ENCODE data around the gene SLC12A3.

SLC12A3 gene

GRCh38 chr16:56869513-56870275, 4.7 kb downstream of the SLC12A3 start:
- no peaks in the 10 kb centered on the region for H3K9me3 ChIP-seq (replicated peaks in 1 of 11)
- H3K36me3 ChIP-seq, result no peaks in the 10 kb centered on the region
- H3K4me2 ChIP-seq, result peak overlapping the region; percentile 56 to 92 (median 69)
- no peaks in the 10 kb centered on the region for H3K27me3 ChIP-seq
- H3K4me3 ChIP-seq, result peak overlapping the region in 1 of 10 experiments; percentile 29; a peak in 1 of 20 replicates
- H3K9ac ChIP-seq, result peak overlapping the region in 7 of 11 experiments; percentile 2 to 56 (median 36); a peak in 10 of 22 replicates
- TF ChIP-seq Cebpa-rat (IDR thresholded peaks at IDR 0.05), result no peak
- no peaks in the 10 kb centered on the region for H4K20me1 ChIP-seq
- H3K27ac ChIP-seq, result peak overlapping the region in 10 of 11 experiments; percentile 20 to 69 (median 55); a peak in 16 of 22 replicates
- H3K4me1 ChIP-seq, result peaks cover 53 to 84% (median 75%) of the 10 kb centered on the region in 10 experiments

- no peak for TF ChIP-seq Cebpa-rat (IDR thresholded peaks at IDR 0.05)
- H3K4me1 ChIP-seq, result peaks cover 50 to 83% (median 72%) of the 10 kb centered on the region in 10 experiments
- H3K36me3 ChIP-seq, result no peaks in the 10 kb centered on the region
- no peaks in the 10 kb centered on the region for H3K27me3 ChIP-seq
- peak overlapping the region in 1 of 10 experiments; percentile 29; a peak in 1 of 20 replicates for H3K4me3 ChIP-seq
- H3K4me2 ChIP-seq, result peak overlapping the region; percentile 56 to 92 (median 69)
- no peaks in the 10 kb centered on the region for H4K20me1 ChIP-seq
- peak overlapping the region in 6 of 11 experiments; percentile 8 to 56 (median 43); a peak in 10 of 22 replicates for H3K9ac ChIP-seq
- H3K27ac ChIP-seq, result peak overlapping the region in 10 of 11 experiments; percentile 20 to 69 (median 55); a peak in 16 of 22 replicates
- no peaks in the 10 kb centered on the region for H3K9me3 ChIP-seq (replicated peaks in 1 of 11)
Observed at GRCh38 chr16:56870276-56870888, 5.4 kb downstream of the SLC12A3 start.

GRCh38 chr16:56871172-56871593, 6.2 kb downstream of the SLC12A3 start:
- peaks cover 48 to 90% (median 73%) of the 10 kb centered on the region in 10 experiments for H3K4me1 ChIP-seq
- no peak overlapping the region for H3K4me3 ChIP-seq
- H3K9ac ChIP-seq, result peak overlapping the region in 5 of 11 experiments; percentile 15 to 38 (median 24); a peak in 4 of 22 replicates
- peak overlapping the region; percentile 56 to 92 (median 69) for H3K4me2 ChIP-seq
- H3K36me3 ChIP-seq, result no peaks in the 10 kb centered on the region
- no peaks in the 10 kb centered on the region for H4K20me1 ChIP-seq
- H3K27me3 ChIP-seq, result no peaks in the 10 kb centered on the region
- TF ChIP-seq Cebpa-rat (IDR thresholded peaks at IDR 0.05), result no peak
- peak overlapping the region in 8 of 11 experiments; percentile 7 to 69 (median 60); a peak in 12 of 22 replicates for H3K27ac ChIP-seq
- no peaks in the 10 kb centered on the region for H3K9me3 ChIP-seq (replicated peaks in 1 of 11)

GRCh38 chr16:56872863-56873391, 7.9 kb downstream of the SLC12A3 start:
- Histone ChIP-seq H3K4me1 (peaks cover 32 to 81% (median 58%) of the 10 kb centered on the region in 10 experiments), H3K4me2 (peak overlapping the region in 8 of 11 experiments; percentile 17 to 92 (median 50); a peak in 13 of 22 replicates), H3K36me3 (no peaks in the 10 kb centered on the region), H3K27ac (peak overlapping the region in 5 of 11 experiments; percentile 4 to 68 (median 27); a peak in 6 of 22 replicates), H3K9ac (no peak overlapping the region), H4K20me1 (no peaks in the 10 kb centered on the region), H3K9me3 (replicated peaks in 1 of 11) (no peaks in the 10 kb centered on the region), H3K27me3 (no peaks in the 10 kb centered on the region), H3K4me3 (no peak overlapping the region)
- no peak for TF ChIP-seq Cebpa-rat (IDR thresholded peaks at IDR 0.05)

GRCh38 chr16:56874800-56875199, 9.8 kb downstream of the SLC12A3 start:
- TF ChIP-seq Cebpa-rat (IDR thresholded peaks at IDR 0.05), result no peak
- Histone ChIP-seq H3K9ac (no peak overlapping the region; a peak in 1 of 22 replicates), H3K27ac (no peak overlapping the region)

GRCh38 chr16:56876048-56876447, 11.0 kb downstream of the SLC12A3 start:
- Histone ChIP-seq H3K4me3 (no peak overlapping the region), H3K27me3 (no peaks in the 10 kb centered on the region), H3K27ac (no peak overlapping the region), H4K20me1 (no peaks in the 10 kb centered on the region), H3K4me2 (peak overlapping the region in 3 of 11 experiments; percentile 14 to 42 (median 14); a peak in 4 of 22 replicates), H3K36me3 (no peaks in the 10 kb centered on the region), H3K4me1 (peaks cover 7 to 52% (median 26%) of the 10 kb centered on the region in 10 experiments), H3K9ac (no peak overlapping the region), H3K9me3 (replicated peaks in 1 of 11) (no peaks in the 10 kb centered on the region)
- no peak for TF ChIP-seq Cebpa-rat (IDR thresholded peaks at IDR 0.05)

More at GRCh38 chr16:56874800-56875199, 9.8 kb downstream of the SLC12A3 start:
- peaks cover 19 to 65% (median 39%) of the 10 kb centered on the region in 10 experiments for H3K4me1 ChIP-seq
- no peaks in the 10 kb centered on the region for H3K36me3 ChIP-seq
- H4K20me1 ChIP-seq, result no peaks in the 10 kb centered on the region
- H3K27me3 ChIP-seq, result no peaks in the 10 kb centered on the region
- no peaks in the 10 kb centered on the region for H3K9me3 ChIP-seq (replicated peaks in 1 of 11)
- H3K4me3 ChIP-seq, result no peak overlapping the region
- peak overlapping the region in 4 of 11 experiments; percentile 2 to 55 (median 23); a peak in 5 of 22 replicates for H3K4me2 ChIP-seq

GRCh38 chr16:56877486-56878182, 12.6 kb downstream of the SLC12A3 start:
- H3K36me3 ChIP-seq, result no peaks in the 10 kb centered on the region
- H3K9ac ChIP-seq, result no peak overlapping the region
- H3K9me3 ChIP-seq (replicated peaks in 1 of 11), result no peaks in the 10 kb centered on the region
- no peak for TF ChIP-seq Cebpa-rat (IDR thresholded peaks at IDR 0.05)
- no peak overlapping the region for H3K4me2 ChIP-seq
- H3K27ac ChIP-seq, result no peak overlapping the region
- H4K20me1 ChIP-seq, result no peaks in the 10 kb centered on the region
- H3K27me3 ChIP-seq, result no peaks in the 10 kb centered on the region
- no peak overlapping the region for H3K4me3 ChIP-seq
- H3K4me1 ChIP-seq, result peaks cover 0 to 37% (median 10%) of the 10 kb centered on the region in 10 experiments; a peak in 15 of 20 replicates

GRCh38 chr16:56878282-56878854, 13.4 kb downstream of the SLC12A3 start:
- no peaks in the 10 kb centered on the region for H3K9me3 ChIP-seq (replicated peaks in 1 of 11)
- no peaks in the 10 kb centered on the region for H3K36me3 ChIP-seq
- no peaks in the 10 kb centered on the region for H4K20me1 ChIP-seq
- TF ChIP-seq Cebpa-rat (IDR thresholded peaks at IDR 0.05), result no peak
- H3K27ac ChIP-seq, result no peak overlapping the region
- H3K4me1 ChIP-seq, result peaks cover 0 to 29% (median 7%) of the 10 kb centered on the region in 10 experiments; a peak in 12 of 20 replicates
- H3K4me2 ChIP-seq, result no peak overlapping the region
- no peak overlapping the region for H3K9ac ChIP-seq
- H3K4me3 ChIP-seq, result no peak overlapping the region
- no peaks in the 10 kb centered on the region for H3K27me3 ChIP-seq

Data from BLaER1 treated with 17β-estradiol and CSF1 and Interleukin-3, amounts not matched to agents 10 nM and 100 nM (cell line).